ENCODE results near the gene TENM3.

- TF ChIP-seq EZH2phosphoT487 (IDR thresholded peaks at IDR 0.05; ENCODE audit: borderline replicate concordance, low read length), result no peak
- TF ChIP-seq CTCF (IDR thresholded peaks at IDR 0.05; ENCODE audit: low read depth, low read length, poor library complexity, severe bottlenecking), result no peak
These were observed 560.0 kb downstream of the TENM3 start for GRCh38 chr4:182803235-182803634.
